Raji (cell line): ENCODE measurements around the gene ING2.

Experiments
- POLR2A ChIP-seq: IDR thresholded peaks from 2 replicates; pipeline ENCODE4 v1.6.1; 2011; ENCODE audit warnings: low read depth, low read length, control low read depth; ENCODE audit not compliant: insufficient read depth

ING2 gene

DNA sequence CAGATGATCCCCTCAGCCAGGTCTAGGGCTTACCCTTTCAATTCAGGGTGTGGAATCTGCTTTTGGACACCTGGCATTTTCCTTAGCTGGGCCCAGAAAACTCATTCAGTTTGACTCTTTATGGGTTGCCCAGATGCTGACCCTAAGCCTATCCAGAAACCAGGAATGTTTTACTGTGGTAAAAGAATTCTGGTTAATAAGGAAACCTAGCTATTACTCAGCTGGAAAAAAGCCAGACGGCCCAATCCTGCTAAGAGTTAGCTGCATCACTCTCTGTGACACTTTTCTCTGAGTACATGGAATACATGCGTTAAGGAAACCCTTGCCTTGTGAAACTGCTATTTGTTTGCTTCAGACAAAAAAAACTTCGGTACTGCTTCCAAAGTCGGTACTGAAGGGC is 28.0 kb downstream of the ING2 start:
- no peak for TF ChIP-seq POLR2A

DNA sequence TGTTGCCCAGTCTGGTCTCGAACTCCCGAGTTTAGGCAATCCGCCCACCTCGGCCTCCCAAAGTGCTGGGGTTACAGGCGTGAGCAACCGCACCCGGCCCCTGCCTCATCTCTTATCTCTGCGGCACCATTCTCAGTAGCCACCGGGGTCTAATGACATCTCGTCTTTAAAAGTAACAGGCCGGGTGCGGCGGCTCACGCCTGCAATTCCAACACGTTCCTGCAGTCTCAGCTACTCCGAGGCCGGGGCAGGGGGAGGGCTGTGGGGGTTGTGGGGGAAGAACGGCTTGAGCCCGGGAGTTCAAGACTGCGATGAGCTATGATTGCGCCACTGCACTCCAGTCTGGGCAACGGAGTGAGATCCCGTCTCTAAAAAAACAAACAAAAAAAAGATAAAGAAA is 28.8 kb downstream of the ING2 start:
- no peak for TF ChIP-seq POLR2A

DNA sequence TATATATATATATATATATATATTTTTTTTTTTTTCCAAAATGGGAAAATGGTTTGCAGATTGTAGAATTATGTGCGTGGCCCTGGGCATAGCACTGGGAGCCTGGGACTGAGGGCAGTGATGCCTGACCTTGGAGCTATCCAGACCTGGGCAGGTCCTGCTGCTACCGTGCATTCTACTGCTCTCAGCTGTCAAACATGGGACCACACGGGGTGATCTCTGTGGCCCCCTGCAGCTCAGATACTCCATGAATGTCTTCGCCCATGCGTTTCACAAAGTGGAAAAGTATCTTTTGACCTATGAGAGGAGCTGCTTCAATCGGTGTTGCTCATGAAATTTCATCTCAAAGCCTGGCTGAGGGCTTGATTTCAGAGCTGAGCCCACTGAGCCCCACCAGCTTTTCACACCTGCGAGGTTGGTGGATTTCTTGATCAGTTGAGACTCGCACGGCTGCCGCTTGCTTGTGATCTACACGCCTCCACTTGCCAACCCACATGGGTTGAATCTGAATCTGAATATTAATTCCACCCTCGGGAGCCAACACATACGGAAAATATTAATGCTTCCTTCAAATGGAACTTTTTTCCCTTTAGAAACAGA is 35.7 kb downstream of the ING2 start:
- no peak for TF ChIP-seq POLR2A

- no peak for TF ChIP-seq POLR2A
Observed at GRCh38 chr4:183541010-183541751, 36.3 kb downstream of the ING2 start.

GRCh38 chr4:183541752-183542040 is 36.8 kb downstream of the ING2 start:
- TF ChIP-seq POLR2A: no peak

GRCh38 chr4:183543435-183543834 is 38.6 kb downstream of the ING2 start:
- no peak for TF ChIP-seq POLR2A

DNA sequence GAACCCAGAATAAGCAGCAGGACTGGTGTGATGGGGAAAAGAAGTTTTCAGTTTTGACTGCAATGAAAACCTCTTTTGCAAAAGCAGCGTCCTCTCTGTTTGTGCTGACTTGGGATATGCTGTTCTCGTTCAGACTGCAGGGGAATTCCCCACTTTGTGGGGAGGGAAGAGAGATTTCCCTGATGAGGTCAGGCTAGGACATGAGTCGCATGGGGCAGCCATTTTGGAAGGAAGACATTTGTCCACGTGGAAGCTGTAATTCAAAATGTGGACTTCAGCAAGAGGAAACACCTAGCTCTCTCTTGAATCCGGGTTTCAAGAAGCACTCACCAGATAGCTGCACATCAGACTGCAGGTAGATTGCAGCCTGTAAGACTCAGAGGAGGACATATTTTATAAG is 39.3 kb downstream of the ING2 start:
- TF ChIP-seq POLR2A: no peak

- TF ChIP-seq POLR2A: no peak
Observed at GRCh38 chr4:183546376-183546775, 41.5 kb downstream of the ING2 start.

GRCh38 chr4:183548306-183548705 is 43.4 kb downstream of the ING2 start:
- no peak for TF ChIP-seq POLR2A

DNA sequence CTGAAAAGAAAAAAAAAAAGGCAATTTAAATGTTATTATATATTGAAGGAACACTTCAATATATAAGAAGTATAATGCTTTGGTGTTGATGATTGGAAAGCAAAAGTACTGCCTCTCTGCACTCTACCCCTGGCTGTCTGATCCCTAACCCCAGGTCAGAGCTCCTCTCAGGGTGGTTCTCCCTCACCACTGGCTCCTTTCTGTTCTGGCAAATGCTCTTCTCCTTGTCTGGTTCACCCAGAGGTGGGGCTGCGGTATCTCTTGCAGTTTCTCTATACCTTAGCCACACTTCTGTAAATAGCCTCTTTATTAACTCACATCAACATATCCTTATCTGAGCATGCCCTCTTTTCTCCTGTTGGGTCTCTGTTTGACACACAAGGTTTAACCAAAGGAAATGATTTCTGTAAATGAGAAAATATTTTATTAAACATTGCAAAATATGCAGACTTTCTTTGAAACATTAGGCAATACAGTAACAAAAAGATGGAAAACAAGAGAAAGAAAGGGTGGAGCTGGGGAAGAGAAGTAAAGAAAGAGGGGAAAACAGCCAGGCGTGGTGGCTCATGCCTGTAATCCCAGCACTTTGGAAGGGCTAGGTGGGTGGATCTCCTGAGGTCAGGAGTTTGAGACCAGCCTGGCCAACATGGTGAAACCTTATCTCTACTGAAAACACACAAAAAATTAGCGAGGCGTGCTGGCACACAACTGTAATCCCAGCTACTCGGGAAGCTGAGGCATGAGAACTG is 45.7 kb downstream of the ING2 start:
- no peak for TF ChIP-seq POLR2A

DNA sequence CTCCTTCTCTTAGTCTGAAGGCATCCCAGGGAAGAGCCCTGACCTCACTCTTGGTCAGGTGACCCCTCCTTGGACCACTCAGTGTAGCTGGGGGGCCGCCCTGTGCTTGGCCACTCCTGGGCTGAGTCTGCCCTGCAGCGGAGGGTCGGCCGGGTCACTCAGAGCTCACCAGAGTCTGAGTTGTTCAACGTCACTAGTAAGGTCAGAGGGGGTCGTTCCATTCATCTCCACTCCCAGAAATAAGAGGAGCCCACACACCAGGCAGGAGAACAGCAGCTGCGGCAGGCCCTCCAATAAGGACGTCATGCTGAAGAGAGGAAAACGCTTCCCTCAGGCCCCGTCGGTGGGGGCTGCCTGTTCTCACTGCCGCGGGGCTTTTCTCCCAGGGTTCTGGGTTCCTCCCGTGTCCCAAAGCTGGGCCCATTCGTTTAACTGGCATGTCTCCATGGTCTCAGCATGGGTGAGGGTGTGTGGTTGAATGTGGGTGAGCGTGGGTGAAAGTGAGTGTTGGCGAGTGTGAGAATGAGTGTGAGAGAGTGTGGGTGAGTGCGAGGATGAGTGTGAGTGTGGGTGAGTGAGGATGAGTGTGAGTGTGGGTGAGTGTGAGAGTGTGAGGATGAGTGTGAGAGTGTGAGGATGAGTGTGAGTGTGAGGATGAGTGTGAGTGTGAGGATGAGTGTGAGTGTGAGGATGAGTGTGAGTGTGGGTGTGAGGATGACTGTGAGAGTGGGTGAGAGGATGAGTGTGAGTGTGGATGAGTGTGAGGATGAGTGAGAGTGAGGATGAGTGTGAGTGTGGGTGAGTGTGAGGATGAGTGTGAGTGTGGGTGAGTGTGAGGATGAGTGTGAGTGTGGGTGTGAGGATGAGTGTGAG is 47.7 kb downstream of the ING2 start:
- no peak for TF ChIP-seq POLR2A

DNA sequence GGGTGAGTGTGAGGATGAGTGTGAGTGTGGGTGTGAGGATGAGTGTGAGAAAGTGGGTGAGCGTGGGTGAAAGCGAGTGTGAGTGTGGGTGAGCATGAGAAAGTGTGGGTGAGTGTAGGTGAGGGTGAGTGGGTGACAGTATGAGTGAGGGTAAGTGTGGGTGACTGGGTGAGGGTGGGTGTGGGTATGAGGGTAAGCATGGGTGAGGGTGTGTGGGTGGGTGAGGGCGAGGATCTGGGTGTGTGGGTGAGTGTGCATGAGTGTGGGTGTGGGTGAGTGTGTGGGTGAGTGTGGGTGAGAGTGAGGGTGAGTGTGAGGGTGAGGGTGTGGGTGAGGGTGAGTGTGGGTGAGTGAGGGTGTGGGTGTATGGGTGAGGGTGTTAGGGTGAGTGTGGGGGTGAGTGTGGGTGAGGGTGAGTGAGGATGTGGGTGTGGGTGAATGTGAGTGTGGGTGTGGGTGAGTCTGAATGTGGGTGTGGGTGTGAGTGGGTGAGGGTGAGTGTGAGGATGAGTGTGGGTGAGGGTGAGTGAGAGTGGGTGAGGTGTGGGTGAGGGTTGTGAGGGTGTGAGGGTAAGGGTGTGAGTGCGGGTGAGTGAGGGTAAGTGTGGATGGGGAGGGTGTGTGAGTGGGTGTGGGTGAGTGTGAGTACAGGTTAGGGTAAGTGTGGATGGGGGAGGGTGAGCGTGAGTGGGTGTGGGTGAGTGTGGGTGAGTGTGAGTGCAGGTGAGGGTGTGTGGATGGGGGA is 48.9 kb downstream of the ING2 start:
- no peak for TF ChIP-seq POLR2A

DNA sequence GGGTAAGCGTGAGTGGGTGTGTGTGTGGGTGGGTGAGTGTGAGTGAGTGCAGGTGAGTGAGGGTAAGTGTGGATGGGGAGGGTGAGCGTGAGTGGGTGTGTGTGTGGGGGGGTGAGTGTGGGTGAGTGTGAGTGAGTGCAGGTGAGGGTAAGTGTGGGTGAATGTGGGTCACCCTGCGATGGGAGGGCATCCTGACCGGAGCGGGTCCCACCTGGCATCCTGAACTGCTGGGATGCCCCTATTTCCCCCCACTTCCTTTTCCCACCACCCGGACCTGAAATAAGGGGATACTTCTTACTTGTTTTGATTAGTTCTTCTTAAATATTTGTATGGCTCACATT is 49.5 kb downstream of the ING2 start:
- TF ChIP-seq POLR2A: no peak

GRCh38 chr4:183554878-183555585 is 50.2 kb downstream of the ING2 start:
- no peak for TF ChIP-seq POLR2A
